ENCODE data around the gene LRRC59. TPM values are rescaled to one million over a fixed set of nuclear protein-coding genes. Genes with fewer than 3 reads are reported as not detected.

LRRC59 gene
- total and polyA plus RNA-seq, 3 donors from 2014 or later, result 56.0 to 74.4 (median 62.2) TPM

- H3K36me3 ChIP-seq (ENCODE audit: low read depth, missing control alignments), result no peaks in the 10 kb centered on the region
- H3K27ac ChIP-seq, result peak overlapping the region in 1 of 2 donors; percentile 11
- intact Hi-C loops (cut with DNase I; ENCODE audit: low total_unique reads), result no loop called here
- peak; percentile 67 for DNase-seq
- H3K27me3 ChIP-seq, result no peaks in the 10 kb centered on the region
- H3K4me1 ChIP-seq, result peaks cover 12% of the 10 kb centered on the region
- H3K9me3 ChIP-seq, result no peaks in the 10 kb centered on the region
- WGBS, 2 donors, result 35 to 53% methylated on average over 3 of the region's 3 CpGs
- TF ChIP-seq POLR2A (IDR thresholded peaks at IDR 0.05), result no peak
- TF ChIP-seq CTCF (IDR thresholded peaks at IDR 0.05), result no peak
- H3K4me3 ChIP-seq, result no peak overlapping the region
Observed at GRCh38 chr17:50443505-50443974, 46.2 kb upstream of the LRRC59 start.

- H3K27ac ChIP-seq, result no peak overlapping the region
- no peak for DNase-seq
- TF ChIP-seq POLR2A (IDR thresholded peaks at IDR 0.05) (no peak), CTCF (IDR thresholded peaks at IDR 0.05) (no peak)
Observed at GRCh38 chr17:50440838-50441829, 43.8 kb upstream of the LRRC59 start.

GRCh38 chr17:50440172-50440837, 43.0 kb upstream of the LRRC59 start:
- Histone ChIP-seq H3K27ac (no peak overlapping the region), H3K27me3 (no peaks in the 10 kb centered on the region), H3K4me3 (no peak overlapping the region), H3K9me3 (no peaks in the 10 kb centered on the region), H3K4me1 (peaks cover 12% of the 10 kb centered on the region), H3K36me3 (ENCODE audit: low read depth, missing control alignments) (no peaks in the 10 kb centered on the region)
- 81 to 95% methylated on average over 4 of the region's 4 CpGs for WGBS, 2 donors
- no peak for DNase-seq
- intact Hi-C loops (cut with DNase I; ENCODE audit: low total_unique reads), result no loop called here
- TF ChIP-seq POLR2A (IDR thresholded peaks at IDR 0.05) (no peak), CTCF (IDR thresholded peaks at IDR 0.05) (no peak)

More at GRCh38 chr17:50440838-50441829, 43.8 kb upstream of the LRRC59 start:
- H3K4me3 ChIP-seq, result no peak overlapping the region
- no peaks in the 10 kb centered on the region for H3K27me3 ChIP-seq
- WGBS, 2 donors, result 78 to 85% methylated on average over 10 of the region's 10 CpGs
- peaks cover 12% of the 10 kb centered on the region for H3K4me1 ChIP-seq
- intact Hi-C loops (cut with DNase I; ENCODE audit: low total_unique reads), result no loop called here
- H3K36me3 ChIP-seq (ENCODE audit: low read depth, missing control alignments), result no peaks in the 10 kb centered on the region
- no peaks in the 10 kb centered on the region for H3K9me3 ChIP-seq

GRCh38 chr17:50439008-50439407, 41.7 kb upstream of the LRRC59 start:
- intact Hi-C loops (cut with DNase I; ENCODE audit: low total_unique reads), result no loop called here
- H3K4me1 ChIP-seq, result peaks cover 9% of the 10 kb centered on the region

More at GRCh38 chr17:50439008-50439407, 41.7 kb upstream of the LRRC59 start:
- DNase-seq, result no peak
- no peak overlapping the region for H3K27ac ChIP-seq
- no peaks in the 10 kb centered on the region for H3K36me3 ChIP-seq (ENCODE audit: low read depth, missing control alignments)
- H3K9me3 ChIP-seq, result no peaks in the 10 kb centered on the region
- TF ChIP-seq CTCF (IDR thresholded peaks at IDR 0.05), result no peak
- TF ChIP-seq POLR2A (IDR thresholded peaks at IDR 0.05), result no peak
- H3K27me3 ChIP-seq, result no peaks in the 10 kb centered on the region
- no peak overlapping the region for H3K4me3 ChIP-seq
- WGBS, 2 donors, result 91 to 92% methylated on average over 4 of the region's 4 CpGs
